HG02943 (cell line): Measurements from ENCODE around the gene MYO1D.

ENCODE experiments used
- ATAC-seq: cut with Tn5 transposase; IDR thresholded peaks from one replicate; pipeline ENCODE4 v1.9.1; 2021; ENCODE audit warnings: mild to moderate bottlenecking, low read depth, moderate library complexity; ENCODE audit not compliant: unreplicated experiment

MYO1D gene

GRCh38 chr17:32596628-32597027 lies 280.3 kb downstream of the MYO1D start:
- peak; percentile 57 for ATAC-seq

- no peak for ATAC-seq
Measured at GRCh38 chr17:32596206-32596605, 280.7 kb downstream of the MYO1D start.

GRCh38 chr17:32593003-32593402 lies 283.9 kb downstream of the MYO1D start:
- no peak for ATAC-seq

GRCh38 chr17:32591405-32591804 lies 285.5 kb downstream of the MYO1D start:
- ATAC-seq, result no peak

GRCh38 chr17:32590974-32591373 lies 285.9 kb downstream of the MYO1D start:
- ATAC-seq, result no peak

- no peak for ATAC-seq
Measured at GRCh38 chr17:32588982-32589381, 287.9 kb downstream of the MYO1D start.

DNA sequence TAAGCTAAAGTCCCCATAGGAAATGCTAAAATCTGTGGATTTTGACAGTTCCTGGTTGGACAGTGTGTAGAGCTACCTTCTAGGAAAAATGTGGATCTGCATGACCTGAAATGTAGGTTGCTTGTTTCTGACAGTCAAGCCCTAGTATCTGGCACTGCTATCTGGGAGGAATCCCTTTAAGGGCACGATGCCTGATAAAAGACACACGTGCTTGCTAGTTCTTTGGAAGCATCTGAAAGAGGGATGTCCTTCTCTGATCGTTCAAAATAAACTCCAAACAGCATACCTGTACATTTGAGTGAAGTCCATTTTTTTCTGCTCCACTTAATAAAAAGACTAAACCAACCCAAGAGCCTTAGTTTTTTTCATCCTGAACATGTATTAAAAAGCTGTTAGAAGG lies 288.8 kb downstream of the MYO1D start:
- ATAC-seq, result no peak

DNA sequence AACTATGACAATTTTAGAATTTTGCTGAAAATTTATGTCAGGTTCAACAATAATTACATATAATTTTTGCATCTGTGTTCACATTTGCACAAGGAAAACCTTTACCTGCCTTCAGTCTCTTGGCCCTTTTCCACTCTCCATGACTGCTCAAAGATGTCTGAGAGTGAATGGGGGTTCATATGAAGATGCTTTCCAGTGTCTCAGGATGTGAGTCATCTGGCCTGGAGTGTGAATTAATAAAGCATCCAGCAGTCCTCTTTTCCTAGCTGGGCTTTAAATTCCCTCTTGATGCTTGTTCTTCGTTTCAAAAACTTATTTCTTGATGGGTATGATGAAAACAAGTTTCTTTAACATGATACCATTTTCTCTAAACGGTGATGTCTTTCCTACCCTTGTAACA lies 290.3 kb downstream of the MYO1D start:
- ATAC-seq, result no peak

DNA sequence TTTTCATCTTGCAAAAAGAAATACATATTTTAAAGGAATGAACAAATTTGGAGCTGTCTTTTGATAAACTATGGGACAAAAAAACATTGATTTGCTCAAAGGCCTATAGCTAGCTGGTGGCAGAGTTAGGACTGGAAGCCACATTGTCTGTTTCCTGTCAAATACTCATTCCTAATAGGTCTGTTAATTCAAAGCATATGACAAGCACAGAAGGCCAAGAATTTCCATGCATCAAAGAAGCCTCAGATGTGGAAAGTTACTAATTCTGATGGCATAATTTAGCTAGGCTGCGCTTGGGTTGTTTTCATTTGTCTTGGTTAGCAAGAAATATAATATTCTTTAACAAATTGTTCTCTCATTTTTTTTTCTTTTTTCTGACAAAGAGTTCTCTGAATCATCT lies 292.1 kb downstream of the MYO1D start:
- no peak for ATAC-seq

DNA sequence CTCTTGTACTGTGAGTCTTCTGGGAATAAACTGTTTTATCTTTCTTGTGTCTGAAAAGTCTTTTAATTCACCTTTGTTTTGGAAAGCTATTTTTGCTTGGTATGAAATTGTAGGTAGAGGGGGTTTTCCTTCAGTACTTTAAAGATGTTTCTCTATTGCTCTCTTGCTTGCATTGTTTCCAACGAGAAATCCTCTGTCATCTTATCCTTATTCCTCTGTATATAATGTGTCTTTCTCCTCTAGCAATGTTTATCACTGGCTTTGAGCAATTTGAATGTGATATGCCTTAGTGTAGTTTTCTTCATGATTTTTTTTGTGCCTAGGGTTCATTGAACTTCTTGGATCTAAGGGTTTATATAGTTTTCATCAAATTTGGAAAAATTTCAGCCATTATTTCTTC lies 293.9 kb downstream of the MYO1D start:
- no peak for ATAC-seq

DNA sequence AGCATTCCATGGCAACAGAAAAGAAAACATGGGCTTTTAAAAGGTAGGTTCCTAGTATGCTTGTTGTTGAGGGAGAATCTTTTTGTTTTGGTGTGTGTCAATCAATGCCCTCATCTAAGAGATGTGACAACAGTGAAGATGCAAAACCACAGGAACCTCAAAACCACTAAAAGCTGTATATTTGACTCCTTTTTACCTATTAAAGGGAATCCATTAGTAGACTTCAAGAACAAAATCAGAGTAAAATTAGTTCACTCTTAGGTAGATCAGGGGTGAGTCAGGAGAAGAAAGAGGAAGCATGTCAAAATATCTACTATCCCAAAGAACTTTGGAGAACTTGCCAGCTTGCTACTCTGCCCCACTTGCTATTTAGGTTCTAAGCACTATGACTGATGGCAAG lies 301.1 kb downstream of the MYO1D start:
- ATAC-seq, result no peak

DNA sequence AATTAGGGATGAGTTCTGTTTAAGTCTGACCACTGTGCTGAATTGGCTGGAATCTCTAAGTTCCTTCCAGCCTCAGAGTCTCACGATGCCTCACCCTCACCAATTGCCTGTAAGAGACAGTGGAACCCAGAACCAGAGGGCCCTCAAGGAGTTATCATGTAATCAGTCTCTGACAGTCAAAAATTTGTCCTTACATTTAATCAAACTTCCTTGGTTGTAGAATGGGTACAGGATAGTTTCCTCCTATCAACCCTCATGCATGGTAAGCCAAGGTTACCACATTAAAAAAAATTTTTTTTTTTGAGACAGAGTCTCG lies 306.9 kb downstream of the MYO1D start:
- no peak for ATAC-seq

DNA sequence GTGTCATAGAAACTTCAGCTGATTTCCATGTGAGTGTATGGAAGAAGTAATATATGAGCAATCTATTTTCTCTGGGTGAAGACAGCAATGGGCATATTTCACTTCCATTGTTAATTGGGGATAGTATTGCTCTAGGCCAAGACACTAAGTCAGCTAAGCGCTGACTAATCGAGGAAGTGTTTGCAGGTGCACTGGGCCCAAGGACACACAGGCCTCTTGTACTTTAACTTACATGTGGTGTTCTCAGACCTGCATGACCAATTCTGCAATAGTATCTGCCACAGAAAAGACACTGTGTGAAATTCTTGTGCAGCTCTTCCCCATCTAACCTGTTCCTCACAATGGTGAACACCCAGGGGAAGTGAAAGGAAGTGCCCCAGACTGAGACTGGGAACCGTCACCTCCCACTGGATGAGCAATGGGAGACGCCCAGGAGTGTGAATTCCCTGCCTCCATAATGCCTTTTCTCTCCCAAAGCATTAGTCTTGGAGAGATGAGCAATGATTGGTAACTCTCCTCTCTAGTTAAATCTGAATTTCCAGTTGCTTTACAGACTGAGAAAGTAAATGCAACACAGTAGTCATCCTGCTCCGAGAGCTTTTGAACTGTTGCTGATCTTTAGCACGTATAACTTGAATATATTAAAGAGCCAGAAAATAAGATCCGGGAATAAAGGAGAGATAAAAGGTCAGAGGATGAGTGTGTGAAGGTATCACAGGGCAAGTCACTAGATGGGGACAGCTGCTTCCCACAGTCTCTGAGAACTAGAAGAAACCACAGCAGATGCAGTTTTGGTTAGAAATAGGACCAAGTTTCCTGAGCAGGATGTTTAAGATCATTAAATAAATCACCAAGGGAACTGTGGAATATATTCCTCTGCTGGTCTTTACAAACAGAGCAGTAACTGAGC lies 307.5 kb downstream of the MYO1D start:
- ATAC-seq, result no peak

- no peak for ATAC-seq
Measured at GRCh38 chr17:32568705-32569104, 308.2 kb downstream of the MYO1D start.

DNA sequence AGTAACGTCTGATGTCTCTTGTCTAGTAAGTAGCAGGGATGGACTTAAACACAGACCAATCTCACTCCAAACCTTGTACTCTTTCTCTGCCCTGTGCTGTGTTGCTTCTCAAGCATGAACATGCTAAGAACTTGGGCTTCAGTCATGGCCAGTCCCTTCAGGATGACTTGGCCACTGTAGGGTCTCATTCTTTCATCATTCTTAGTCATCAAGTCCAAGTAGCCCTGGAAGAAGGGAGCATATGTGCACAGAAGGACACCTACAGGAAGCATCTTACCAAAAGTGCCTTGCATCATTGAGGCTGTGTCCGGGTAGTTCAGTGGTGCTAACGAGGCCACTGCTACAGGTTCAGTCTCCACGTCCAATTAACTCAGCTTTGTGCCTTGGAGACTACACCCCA lies 309.4 kb downstream of the MYO1D start:
- no peak for ATAC-seq

- ATAC-seq, result no peak
Measured at GRCh38 chr17:32567086-32567485, 309.8 kb downstream of the MYO1D start.

- no peak for ATAC-seq
Measured at GRCh38 chr17:32566303-32566702, 310.6 kb downstream of the MYO1D start.

DNA sequence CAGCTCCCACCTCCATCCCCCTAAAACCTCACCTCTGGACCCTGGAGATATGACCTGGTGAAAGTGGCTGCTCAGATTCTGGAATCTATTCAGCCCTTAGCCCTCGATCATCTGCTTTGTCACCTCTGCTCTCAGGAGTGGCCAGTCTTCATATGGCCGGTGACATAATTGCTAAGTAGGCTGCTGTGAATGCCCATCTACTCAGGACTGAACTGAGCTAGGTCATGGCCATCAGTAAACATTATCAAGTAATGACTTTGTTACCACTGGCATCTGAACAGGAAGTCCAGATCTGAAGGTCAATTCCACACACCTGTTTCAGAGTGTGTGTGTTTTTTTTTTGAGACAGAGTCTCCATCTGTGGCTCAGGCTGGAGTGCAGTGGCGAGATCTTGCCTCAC lies 311.5 kb downstream of the MYO1D start:
- ATAC-seq, result no peak

- ATAC-seq, result no peak
Measured at GRCh38 chr17:32564325-32564724, 312.6 kb downstream of the MYO1D start.

- ATAC-seq, result no peak
Measured at GRCh38 chr17:32563583-32563982, 313.3 kb downstream of the MYO1D start.

DNA sequence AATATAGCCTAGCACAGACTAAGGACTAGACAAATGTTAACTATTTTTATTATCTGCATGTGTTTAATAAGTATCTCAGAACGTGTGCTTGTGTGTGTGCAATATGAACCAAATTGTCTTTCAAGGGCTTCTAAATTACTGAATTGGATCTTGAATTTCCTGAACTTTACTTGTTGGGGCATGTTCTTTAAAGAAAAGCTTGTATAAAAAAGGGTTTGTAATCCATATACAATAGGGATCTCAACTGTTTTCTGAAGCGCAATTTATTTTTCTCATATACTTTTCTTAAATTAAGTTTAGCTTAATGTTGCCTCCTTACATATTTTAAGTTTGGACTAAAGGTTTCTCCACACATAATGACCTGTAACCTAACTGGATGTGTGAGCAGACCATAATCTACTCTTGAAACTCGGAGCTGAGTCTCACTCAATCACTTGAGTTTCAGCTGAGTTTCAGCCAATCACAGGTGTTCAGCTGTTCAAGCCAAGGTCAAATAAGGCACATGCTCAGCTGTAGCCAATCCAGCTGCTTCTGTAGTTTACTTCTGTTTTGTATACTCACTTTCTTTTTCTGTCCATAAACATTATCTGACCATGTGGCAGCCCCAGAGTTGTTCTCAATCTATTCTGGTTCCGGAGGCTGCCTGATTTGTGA lies 317.8 kb downstream of the MYO1D start:
- ATAC-seq, result no peak

GRCh38 chr17:32558326-32558955 lies 318.5 kb downstream of the MYO1D start:
- no peak for ATAC-seq
